Suprapubic skin (tissue), 4 donors: Measurements from ENCODE around the gene DNAH1. TPM values are rescaled to one million over a fixed set of nuclear protein-coding genes. Genes with fewer than 3 reads are reported as not detected.

Experiments used
- DNase-seq, 2 donors: peaks; one replicate each; pipeline ENCODE4 v3.0.0-alpha.2; 2019; ENCODE audit warnings: low spot score in 2 of 2
- H3K27ac ChIP-seq: fragments of 200-600 bp; sonication (generic); one replicate; pipeline ENCODE4 v1.5.1; 2019
- H3K27me3 ChIP-seq: fragments of 200-600 bp; sonication (generic); one replicate; pipeline ENCODE4 v1.5.1; 2019
- H3K36me3 ChIP-seq: fragments of 200-600 bp; sonication (generic); one replicate; pipeline ENCODE4 v1.5.1; 2019
- H3K4me1 ChIP-seq: fragments of 200-600 bp; sonication (generic); one replicate; pipeline ENCODE4 v1.5.1; 2019
- H3K4me3 ChIP-seq: fragments of 200-600 bp; sonication (generic); one replicate; pipeline ENCODE4 v1.5.1; 2019; ENCODE audit warnings: mild to moderate bottlenecking
- H3K9me3 ChIP-seq: fragments of 200-600 bp; sonication (generic); one replicate; pipeline ENCODE4 v1.5.1; 2019
- EP300 ChIP-seq: sonication (generic); formaldehyde crosslinking; IDR thresholded peaks from one replicate; pipeline ENCODE4 v1.6.1; 2017; ENCODE audit warnings: antibody characterized with exemption
- POLR2A ChIP-seq, 2 donors: fragments of 450-650 bp; IDR thresholded peaks; one replicate each; pipeline ENCODE4 v1.6.1; 2017; ENCODE audit warnings: antibody characterized with exemption in 2 of 2, mild to moderate bottlenecking in 2 of 2, moderate library complexity in 2 of 2
- POLR2AphosphoS5 ChIP-seq, 3 donors: sonication (generic); formaldehyde crosslinking; IDR thresholded peaks; one replicate each; pipeline ENCODE4 v1.6.1; 2017; ENCODE audit warnings: antibody characterized with exemption in 3 of 3
- WGBS: methylation state at CpG from one replicate; pipeline ENCODE4 v1.1.5; 2018; 5-methylcytosine and 5-hydroxymethylcytosine counted together
- total RNA-seq, 4 donors: library from RNA; depleted of rRNA; stranded (reverse); fragments of >200 nt; gene quantifications; one replicate each; pipeline ENCODE4 v1.1.0, GENCODE V29; 2016
- TF ChIP-seq, protein P1 (sequence below), 2 donors: fragments of 200-600 bp in 1 of 2; fragments of 450-650 bp in 1 of 2; sonication (generic) in 1 of 2; IDR thresholded peaks; one replicate each; pipeline ENCODE4 v1.5.1; 2016 to 2019; ENCODE audit warnings: antibody characterized with exemption in 2 of 2, mild to moderate bottlenecking in 1 of 2, moderate library complexity in 1 of 2

DNAH1 gene
- total RNA-seq, 4 donors from 2014 or later, result 3.4 to 10.1 (median 7.7) TPM

DNA sequence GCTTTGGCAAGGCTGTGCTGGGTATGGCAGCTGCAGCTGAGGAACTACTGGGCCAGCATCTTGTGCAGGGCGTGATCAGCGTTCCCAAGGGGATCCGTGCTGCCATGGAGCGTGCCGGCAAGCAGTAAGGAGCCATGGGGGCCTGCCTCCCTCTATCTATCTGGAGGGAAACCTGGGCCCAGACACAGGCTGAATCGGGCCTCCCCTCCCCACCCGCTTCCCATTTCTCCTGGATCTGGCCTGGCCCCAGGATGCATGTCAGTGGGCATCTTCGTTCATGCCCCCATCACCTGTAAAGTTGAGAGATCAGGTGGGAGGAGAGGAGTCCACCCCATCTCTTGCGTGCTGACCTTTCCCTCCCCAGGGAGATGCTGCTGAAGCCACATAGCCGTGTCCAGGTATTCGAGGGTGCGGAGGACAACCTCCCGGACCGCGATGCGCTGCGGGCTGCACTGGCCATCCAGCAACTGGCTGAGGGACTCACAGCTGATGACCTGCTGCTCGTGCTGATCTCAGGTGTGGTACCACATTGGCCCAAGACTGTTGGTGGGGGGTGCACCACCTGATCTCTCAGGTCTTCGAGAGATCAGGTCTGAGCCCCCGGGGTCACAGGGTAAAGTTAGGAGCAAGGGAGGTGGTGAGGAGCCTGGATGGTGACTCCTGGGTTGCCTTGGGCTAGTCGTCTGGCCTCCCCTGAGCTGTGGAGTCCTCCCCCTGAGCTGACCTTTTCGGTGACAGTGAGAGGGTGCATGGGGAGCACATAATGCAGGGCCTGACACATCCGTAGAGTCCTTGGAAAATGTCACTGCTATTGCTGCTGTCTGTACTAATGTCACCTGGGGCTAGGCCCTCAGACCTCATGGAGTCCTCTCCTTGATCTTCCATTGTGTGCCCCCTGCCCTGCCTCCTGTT lies 25.3 kb upstream of the DNAH1 start:
- Histone ChIP-seq H3K27me3 (no peaks in the 10 kb centered on the region), H3K27ac (no peak overlapping the region), H3K4me3 (no peak overlapping the region), H3K4me1 (peaks cover 24% of the 10 kb centered on the region), H3K36me3 (peaks cover 34% of the 10 kb centered on the region), H3K9me3 (no peaks in the 10 kb centered on the region)
- TF ChIP-seq EP300 (no peak), POLR2A (IDR thresholded peaks at IDR 0.05) (no peak), POLR2AphosphoS5 (IDR thresholded peaks at IDR 0.05) (no peak)
- TF ChIP-seq, protein P1, sequence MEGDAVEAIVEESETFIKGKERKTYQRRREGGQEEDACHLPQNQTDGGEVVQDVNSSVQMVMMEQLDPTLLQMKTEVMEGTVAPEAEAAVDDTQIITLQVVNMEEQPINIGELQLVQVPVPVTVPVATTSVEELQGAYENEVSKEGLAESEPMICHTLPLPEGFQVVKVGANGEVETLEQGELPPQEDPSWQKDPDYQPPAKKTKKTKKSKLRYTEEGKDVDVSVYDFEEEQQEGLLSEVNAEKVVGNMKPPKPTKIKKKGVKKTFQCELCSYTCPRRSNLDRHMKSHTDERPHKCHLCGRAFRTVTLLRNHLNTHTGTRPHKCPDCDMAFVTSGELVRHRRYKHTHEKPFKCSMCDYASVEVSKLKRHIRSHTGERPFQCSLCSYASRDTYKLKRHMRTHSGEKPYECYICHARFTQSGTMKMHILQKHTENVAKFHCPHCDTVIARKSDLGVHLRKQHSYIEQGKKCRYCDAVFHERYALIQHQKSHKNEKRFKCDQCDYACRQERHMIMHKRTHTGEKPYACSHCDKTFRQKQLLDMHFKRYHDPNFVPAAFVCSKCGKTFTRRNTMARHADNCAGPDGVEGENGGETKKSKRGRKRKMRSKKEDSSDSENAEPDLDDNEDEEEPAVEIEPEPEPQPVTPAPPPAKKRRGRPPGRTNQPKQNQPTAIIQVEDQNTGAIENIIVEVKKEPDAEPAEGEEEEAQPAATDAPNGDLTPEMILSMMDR (IDR thresholded peaks at IDR 0.05), result no peak
- peak in 1 of 2 donors; percentile 55 for DNase-seq
- WGBS, result 87% methylated on average over 9 of the region's 23 CpGs

DNA sequence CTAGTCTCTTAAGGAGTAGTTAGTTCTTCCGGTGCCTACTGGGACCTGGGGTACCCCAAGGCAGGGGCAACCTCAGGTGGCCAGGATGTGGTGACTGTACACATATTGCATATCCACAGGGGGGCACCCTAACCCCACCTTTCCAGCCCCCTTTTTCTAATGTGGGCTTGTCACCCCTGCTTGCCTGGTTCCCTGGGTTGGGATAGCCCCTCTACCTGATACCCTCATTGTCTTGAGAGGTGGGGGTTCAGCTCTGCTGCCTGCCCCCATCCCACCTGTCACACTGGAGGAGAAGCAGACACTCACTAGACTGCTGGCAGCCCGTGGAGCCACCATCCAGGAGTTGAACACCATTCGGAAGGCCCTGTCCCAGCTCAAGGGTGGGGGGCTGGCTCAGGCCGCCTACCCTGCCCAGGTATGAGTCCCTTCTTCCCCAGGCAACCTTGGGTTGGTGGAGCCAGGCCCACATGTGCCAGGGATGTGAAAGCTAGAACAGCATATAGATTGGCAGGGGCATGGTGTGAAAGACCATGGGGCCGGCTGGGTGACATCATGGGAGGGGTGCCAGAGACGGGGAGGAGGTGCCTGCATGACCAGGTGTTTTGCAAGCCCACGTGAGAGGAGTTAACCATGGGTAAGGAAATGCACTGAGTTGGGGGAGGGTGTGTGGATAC lies 24.5 kb upstream of the DNAH1 start:
- WGBS, result 84% methylated on average over 6 of the region's 7 CpGs
- no peaks in the 10 kb centered on the region for H3K9me3 ChIP-seq
- no peaks in the 10 kb centered on the region for H3K27me3 ChIP-seq
- peak in 1 of 2 donors; percentile 26 for DNase-seq
- H3K4me1 ChIP-seq, result peaks cover 21% of the 10 kb centered on the region
- no peak overlapping the region for H3K4me3 ChIP-seq
- no peak overlapping the region for H3K27ac ChIP-seq
- H3K36me3 ChIP-seq, result peaks cover 34% of the 10 kb centered on the region
- TF ChIP-seq POLR2AphosphoS5 (IDR thresholded peaks at IDR 0.05) (no peak), EP300 (no peak), POLR2A (IDR thresholded peaks at IDR 0.05) (no peak)
- TF ChIP-seq, protein P1 (IDR thresholded peaks at IDR 0.05), result no peak

DNA sequence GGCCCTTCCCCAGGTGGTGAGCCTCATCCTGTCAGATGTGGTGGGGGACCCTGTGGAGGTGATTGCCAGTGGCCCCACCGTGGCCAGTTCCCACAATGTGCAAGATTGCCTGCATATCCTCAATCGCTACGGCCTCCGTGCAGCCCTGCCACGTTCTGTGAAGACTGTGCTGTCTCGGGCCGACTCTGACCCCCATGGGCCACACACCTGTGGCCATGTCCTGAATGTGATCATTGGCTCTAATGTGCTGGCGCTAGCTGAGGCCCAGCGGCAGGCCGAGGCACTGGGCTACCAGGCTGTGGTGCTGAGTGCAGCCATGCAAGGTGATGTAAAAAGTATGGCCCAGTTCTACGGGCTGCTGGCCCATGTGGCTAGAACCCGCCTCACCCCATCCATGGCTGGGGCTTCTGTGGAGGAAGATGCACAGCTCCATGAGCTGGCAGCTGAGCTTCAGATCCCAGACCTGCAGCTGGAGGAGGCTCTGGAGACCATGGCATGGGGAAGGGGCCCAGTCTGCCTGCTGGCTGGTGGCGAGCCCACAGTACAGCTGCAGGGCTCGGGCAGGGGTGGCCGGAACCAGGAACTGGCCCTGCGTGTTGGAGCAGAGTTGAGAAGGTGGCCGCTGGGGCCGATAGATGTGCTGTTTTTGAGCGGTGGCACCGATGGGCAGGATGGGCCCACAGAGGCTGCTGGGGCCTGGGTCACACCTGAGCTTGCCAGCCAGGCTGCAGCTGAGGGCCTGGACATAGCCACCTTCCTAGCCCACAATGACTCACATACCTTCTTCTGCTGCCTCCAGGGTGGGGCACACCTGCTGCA lies 23.7 kb upstream of the DNAH1 start:
- no peak for DNase-seq
- no peaks in the 10 kb centered on the region for H3K27me3 ChIP-seq
- H3K27ac ChIP-seq, result no peak overlapping the region
- no peaks in the 10 kb centered on the region for H3K9me3 ChIP-seq
- no peak overlapping the region for H3K4me3 ChIP-seq
- H3K4me1 ChIP-seq, result peaks cover 15% of the 10 kb centered on the region
- peaks cover 34% of the 10 kb centered on the region for H3K36me3 ChIP-seq
- TF ChIP-seq EP300, result no peak
- TF ChIP-seq, protein P1 (IDR thresholded peaks at IDR 0.05), result no peak
- TF ChIP-seq POLR2AphosphoS5 (IDR thresholded peaks at IDR 0.05), result no peak
- no peak for TF ChIP-seq POLR2A (IDR thresholded peaks at IDR 0.05)
- WGBS, result 96% methylated on average over 9 of the region's 20 CpGs

DNA sequence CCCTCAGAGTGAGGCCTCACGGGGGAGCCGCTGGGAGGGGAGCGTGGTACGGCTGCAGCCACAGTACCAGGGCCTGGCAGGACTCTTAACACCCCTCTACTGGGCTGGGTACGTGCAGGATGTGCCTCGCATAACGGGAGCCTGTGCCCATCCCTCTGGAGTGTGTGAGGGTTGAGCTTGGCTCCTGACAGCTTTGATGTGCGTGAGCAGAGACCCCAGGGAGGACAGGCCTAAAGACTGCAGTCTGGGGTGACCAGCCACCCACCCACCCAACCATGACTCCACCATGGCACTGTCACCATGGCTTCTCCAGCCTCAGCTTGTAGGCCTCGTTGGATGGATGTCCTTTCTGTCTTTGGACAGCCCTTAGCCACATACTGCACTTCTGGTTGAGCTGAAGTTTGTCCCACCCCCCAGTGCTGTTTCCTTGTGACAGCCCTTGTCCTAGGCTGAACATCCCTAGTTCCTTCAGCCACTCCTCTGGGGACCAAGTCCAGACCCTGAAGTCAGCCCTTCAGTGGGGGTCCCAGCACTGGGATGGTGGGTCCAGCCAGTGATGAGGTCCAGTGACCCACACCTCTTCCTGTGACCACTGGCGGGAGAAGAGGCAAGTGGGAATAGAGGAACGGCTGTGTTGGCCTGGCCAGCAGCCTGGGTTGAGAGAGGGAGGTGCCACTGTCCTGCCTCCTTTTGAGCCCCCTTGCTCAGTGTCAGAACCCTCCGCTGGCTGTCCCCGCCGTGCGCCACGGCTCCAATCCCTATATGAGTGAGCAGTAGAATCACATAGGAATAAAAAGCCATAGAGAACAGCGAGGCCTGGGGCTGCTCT lies 22.4 kb upstream of the DNAH1 start:
- DNase-seq, result no peak
- 87% methylated on average over 12 of the region's 17 CpGs for WGBS
- Histone ChIP-seq H3K4me3 (no peak overlapping the region), H3K9me3 (no peaks in the 10 kb centered on the region), H3K4me1 (peaks cover 9% of the 10 kb centered on the region), H3K27ac (no peak overlapping the region), H3K27me3 (no peaks in the 10 kb centered on the region), H3K36me3 (peaks cover 34% of the 10 kb centered on the region)
- TF ChIP-seq POLR2A (IDR thresholded peaks at IDR 0.05), result no peak
- TF ChIP-seq, protein P1 (IDR thresholded peaks at IDR 0.05), result no peak
